CD4-positive, alpha-beta T cell treated with Interleukin-1 beta for 1 hour (primary cell): ENCODE data around the gene LDB1.

ENCODE experiments used
- DNase-seq, 2 donors: peaks; one replicate each; pipeline ENCODE4 v3.0.0-alpha.2; 2020 to 2022

LDB1 gene

GRCh38 chr10:102112210-102112817, 7.9 kb downstream of the LDB1 start:
- no peak for DNase-seq

- no peak for DNase-seq
Observed at GRCh38 chr10:102111276-102111675, 8.9 kb downstream of the LDB1 start.

- no peak for DNase-seq
Observed at GRCh38 chr10:102109166-102110116, 10.7 kb downstream of the LDB1 start.

GRCh38 chr10:102106998-102107397, 13.2 kb downstream of the LDB1 start:
- DNase-seq = no peak

GRCh38 chr10:102102421-102102820, 17.7 kb downstream of the LDB1 start:
- no peak for DNase-seq

- DNase-seq = no peak
Observed at GRCh38 chr10:102101152-102101551, 19.0 kb downstream of the LDB1 start.

GRCh38 chr10:102096449-102096848, 23.7 kb downstream of the LDB1 start:
- DNase-seq = no peak

GRCh38 chr10:102090772-102091171, 29.4 kb downstream of the LDB1 start:
- DNase-seq = no peak

- no peak for DNase-seq
Observed at GRCh38 chr10:102086196-102086595, 34.0 kb downstream of the LDB1 start.

- DNase-seq = no peak
Observed at GRCh38 chr10:102085336-102085735, 34.8 kb downstream of the LDB1 start.

GRCh38 chr10:102083541-102083940, 36.6 kb downstream of the LDB1 start:
- no peak for DNase-seq

- peak; percentile 75 to 82 for DNase-seq
Observed at GRCh38 chr10:102072673-102073527, 47.3 kb downstream of the LDB1 start.

- DNase-seq = peak in 1 of 2 donors; percentile 7
Observed at GRCh38 chr10:102069071-102069470, 51.1 kb downstream of the LDB1 start.

GRCh38 chr10:102068216-102068615, 52.0 kb downstream of the LDB1 start:
- DNase-seq = no peak

GRCh38 chr10:102067091-102067916, 52.9 kb downstream of the LDB1 start:
- DNase-seq = no peak

GRCh38 chr10:102066399-102067088, 53.6 kb downstream of the LDB1 start:
- DNase-seq = no peak

- DNase-seq = peak in 1 of 2 donors; percentile 16
Observed at GRCh38 chr10:102065561-102066398, 54.4 kb downstream of the LDB1 start.

- peak; percentile 88 to 89 for DNase-seq
Observed at GRCh38 chr10:102064868-102065560, 55.2 kb downstream of the LDB1 start, which contains the start of gene HPS6. HPS6 (plus strand) TSS chr10:102065349; CDS start chr10:102065475, 126 bp downstream.

- no peak for DNase-seq
Observed at GRCh38 chr10:102064503-102064867, 55.7 kb downstream of the LDB1 start.

GRCh38 chr10:102059987-102060386, 60.2 kb downstream of the LDB1 start:
- no peak for DNase-seq
